22Rv1 (cell line): ENCODE measurements around the gene RERE.

ENCODE experiments used
- ZFX ChIP-seq: fragments of 450-650 bp; IDR thresholded peaks from 2 replicates; pipeline ENCODE4 v1.6.1; 2017; ENCODE audit warnings: antibody characterized with exemption, borderline replicate concordance
- TF ChIP-seq, protein P1 (sequence below): fragments of 450-650 bp; IDR thresholded peaks from 2 replicates; pipeline ENCODE4 v1.5.1; 2017; ENCODE audit warnings: mild to moderate bottlenecking

DNA sequence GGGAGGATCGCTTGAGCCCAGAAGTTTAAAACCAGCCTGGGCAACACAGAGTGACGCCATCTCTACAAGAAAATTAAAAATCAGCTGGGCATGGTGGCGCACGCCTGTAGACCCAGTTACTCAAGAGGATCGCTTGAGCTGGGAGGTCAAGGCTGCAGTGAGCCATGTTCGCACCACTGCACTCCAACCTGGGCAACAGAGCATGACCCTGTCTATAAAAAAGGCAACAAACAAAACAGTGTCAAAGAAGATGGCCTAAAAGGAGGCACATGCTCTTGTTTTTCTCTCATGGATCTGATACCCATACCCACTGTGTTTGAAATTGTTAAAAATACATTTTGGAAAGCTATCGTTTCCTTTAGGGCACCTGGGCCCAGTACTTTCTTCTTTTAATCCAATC is 307.9 kb downstream of the RERE start:
- TF ChIP-seq, protein P1, sequence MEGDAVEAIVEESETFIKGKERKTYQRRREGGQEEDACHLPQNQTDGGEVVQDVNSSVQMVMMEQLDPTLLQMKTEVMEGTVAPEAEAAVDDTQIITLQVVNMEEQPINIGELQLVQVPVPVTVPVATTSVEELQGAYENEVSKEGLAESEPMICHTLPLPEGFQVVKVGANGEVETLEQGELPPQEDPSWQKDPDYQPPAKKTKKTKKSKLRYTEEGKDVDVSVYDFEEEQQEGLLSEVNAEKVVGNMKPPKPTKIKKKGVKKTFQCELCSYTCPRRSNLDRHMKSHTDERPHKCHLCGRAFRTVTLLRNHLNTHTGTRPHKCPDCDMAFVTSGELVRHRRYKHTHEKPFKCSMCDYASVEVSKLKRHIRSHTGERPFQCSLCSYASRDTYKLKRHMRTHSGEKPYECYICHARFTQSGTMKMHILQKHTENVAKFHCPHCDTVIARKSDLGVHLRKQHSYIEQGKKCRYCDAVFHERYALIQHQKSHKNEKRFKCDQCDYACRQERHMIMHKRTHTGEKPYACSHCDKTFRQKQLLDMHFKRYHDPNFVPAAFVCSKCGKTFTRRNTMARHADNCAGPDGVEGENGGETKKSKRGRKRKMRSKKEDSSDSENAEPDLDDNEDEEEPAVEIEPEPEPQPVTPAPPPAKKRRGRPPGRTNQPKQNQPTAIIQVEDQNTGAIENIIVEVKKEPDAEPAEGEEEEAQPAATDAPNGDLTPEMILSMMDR = no peak
- no peak for TF ChIP-seq ZFX
